ENCODE data around the gene CCNK. TPM values are rescaled to one million over a fixed set of nuclear protein-coding genes. Genes with fewer than 3 reads are reported as not detected.

The CCNK gene
- total RNA-seq, 1 experiment from 2014 or later: 80.1 TPM

- Histone ChIP-seq H3K23ac (ENCODE audit: insufficient read length, low read depth, low read length) (no peak overlapping the region), H3K9ac (ENCODE audit: extremely low read depth, insufficient read length, low read length) (no peak overlapping the region), H4K8ac (replicated peaks; ENCODE audit: insufficient read length, low read depth, low read length) (no peak overlapping the region), H3K79me2 (ENCODE audit: insufficient read depth, low read length) (no peaks in the 10 kb centered on the region; the same call in 1 of the 2 replicates), H3K27ac (ENCODE audit: insufficient read length, low read depth, low read length) (no peak overlapping the region), H2BK120ac (ENCODE audit: low read depth, low read length, poor library complexity, severe bottlenecking) (no peak overlapping the region), H3K4me2 (ENCODE audit: insufficient read depth, insufficient read length, low read length) (no peak overlapping the region), H4K91ac (ENCODE audit: insufficient read length, low read depth, low read length) (no peak overlapping the region), H2BK15ac (ENCODE audit: low read depth, low read length) (no peak overlapping the region), H2AFZ (ENCODE audit: low read length) (no peak overlapping the region), H3K23me2 (ENCODE audit: insufficient read length, low read depth, low read length, poor library complexity, severe bottlenecking) (no peaks in the 10 kb centered on the region), H4K5ac (ENCODE audit: insufficient read length, low read depth, low read length) (no peak overlapping the region), H4K20me1 (ENCODE audit: control insufficient read depth, insufficient read depth, insufficient read length) (peaks cover 4% of the 10 kb centered on the region), H2BK20ac (ENCODE audit: low read depth, low read length, poor library complexity, severe bottlenecking) (no peak overlapping the region), H2BK5ac (ENCODE audit: insufficient read length, low read length) (no peak overlapping the region), H3K9me3 (ENCODE audit: control insufficient read depth, low read depth, low read length) (no peaks in the 10 kb centered on the region), H3T11ph (ENCODE audit: low read length) (no peak overlapping the region), H2BK12ac (ENCODE audit: insufficient read length, low read depth, low read length) (no peak overlapping the region), H3K79me1 (ENCODE audit: insufficient read depth, low read depth, low read length, poor library complexity, severe bottlenecking) (peaks cover 3% of the 10 kb centered on the region), H3K27me3 (ENCODE audit: insufficient read depth, low read length) (no peaks in the 10 kb centered on the region), H3K4ac (ENCODE audit: low read depth, low read length) (no peak overlapping the region), H3K14ac (ENCODE audit: insufficient read depth, low read length) (no peak overlapping the region), H2AK5ac (ENCODE audit: insufficient read length, low read length) (no peak overlapping the region), H3K56ac (ENCODE audit: insufficient read length, low read depth, low read length) (no peak overlapping the region), H3K18ac (ENCODE audit: insufficient read length, low read depth, low read length) (no peak overlapping the region), H3K4me1 (ENCODE audit: insufficient read depth, low read length) (peaks cover 2% of the 10 kb centered on the region; the same call in 1 of the 2 replicates)
- no CpG with 5 or more reads among the region's 8 CpGs for WGBS (ENCODE audit: extremely low coverage, insufficient read length, low lambda C conversion rate)
- Mint-ChIP-seq H3K4me3 (no peak overlapping the region), H3K27ac (no peak overlapping the region), H3K9me3 (no peaks in the 10 kb centered on the region), H3K4me1 (peaks cover 33 to 55% of the 10 kb centered on the region in 2 experiments), H3K36me3 (ENCODE audit: insufficient read depth in 1 of 3, low read depth in 3 of 3) (no peaks in the 10 kb centered on the region), H3K27me3 (ENCODE audit: low read depth) (peaks cover 2% of the 10 kb centered on the region; the same call in 1 of the 2 replicates)
- no peak for TF ChIP-seq CTCF (conservative IDR thresholded peaks at IDR 0.05)
- no peak for DNase-seq
Observed at GRCh38 chr14:99535448-99535847, 54.2 kb downstream of the CCNK start.
